HG03060 (cell line): ENCODE measurements around the gene SGCE.

Experiments
- ATAC-seq: cut with Tn5 transposase; IDR thresholded peaks from one replicate; pipeline ENCODE4 v1.9.1; 2021; ENCODE audit warnings: low read depth, moderate number of reproducible peaks; ENCODE audit not compliant: unreplicated experiment

Gene SGCE

GRCh38 chr7:94577357-94577756 lies 78.6 kb downstream of the SGCE start:
- no peak for ATAC-seq

GRCh38 chr7:94576316-94576715 lies 79.6 kb downstream of the SGCE start:
- ATAC-seq = no peak

GRCh38 chr7:94575646-94576045 lies 80.3 kb downstream of the SGCE start:
- ATAC-seq = no peak

- ATAC-seq = no peak
Observed at GRCh38 chr7:94571816-94572215, 84.1 kb downstream of the SGCE start.

- no peak for ATAC-seq
Observed at GRCh38 chr7:94567396-94567795, 88.5 kb downstream of the SGCE start.

GRCh38 chr7:94565247-94565894 lies 90.6 kb downstream of the SGCE start:
- no peak for ATAC-seq

- ATAC-seq = no peak
Observed at GRCh38 chr7:94562525-94562924, 93.4 kb downstream of the SGCE start.

- ATAC-seq = no peak
Observed at GRCh38 chr7:94561841-94562514, 94.0 kb downstream of the SGCE start.

GRCh38 chr7:94559972-94560371 lies 96.0 kb downstream of the SGCE start:
- no peak for ATAC-seq

- ATAC-seq = no peak
Observed at GRCh38 chr7:94557215-94557614, 98.7 kb downstream of the SGCE start.

GRCh38 chr7:94556028-94556427 lies 99.9 kb downstream of the SGCE start:
- ATAC-seq = peak; percentile 56

GRCh38 chr7:94547126-94547525 lies 108.8 kb downstream of the SGCE start:
- no peak for ATAC-seq

- ATAC-seq = no peak
Observed at GRCh38 chr7:94540428-94540827, 115.5 kb downstream of the SGCE start.
